ENCODE data around the gene SH3RF3.

The SH3RF3 gene

DNA sequence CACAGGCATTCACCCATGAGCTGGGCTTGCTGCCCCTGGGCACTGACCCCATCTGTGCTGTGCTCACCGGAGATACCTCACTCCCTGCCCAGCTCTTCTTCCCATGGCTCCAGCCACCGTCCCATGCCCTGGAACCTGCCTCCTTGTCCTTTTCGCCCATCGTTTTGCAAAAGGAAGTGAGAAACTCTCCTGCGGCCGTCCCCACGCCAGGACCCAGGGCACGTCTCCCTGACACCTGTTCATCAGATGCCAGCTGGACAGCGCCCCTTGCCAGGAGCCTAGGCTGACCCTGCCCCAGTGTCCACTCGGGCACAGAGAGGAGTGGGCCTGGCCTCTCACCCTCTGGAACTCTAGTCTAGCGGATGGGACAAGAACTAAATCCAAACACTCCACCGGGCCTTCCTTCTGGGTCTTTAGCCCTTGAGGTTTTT is 246.1 kb downstream of the SH3RF3 start:
- TF ChIP-seq, protein P1, sequence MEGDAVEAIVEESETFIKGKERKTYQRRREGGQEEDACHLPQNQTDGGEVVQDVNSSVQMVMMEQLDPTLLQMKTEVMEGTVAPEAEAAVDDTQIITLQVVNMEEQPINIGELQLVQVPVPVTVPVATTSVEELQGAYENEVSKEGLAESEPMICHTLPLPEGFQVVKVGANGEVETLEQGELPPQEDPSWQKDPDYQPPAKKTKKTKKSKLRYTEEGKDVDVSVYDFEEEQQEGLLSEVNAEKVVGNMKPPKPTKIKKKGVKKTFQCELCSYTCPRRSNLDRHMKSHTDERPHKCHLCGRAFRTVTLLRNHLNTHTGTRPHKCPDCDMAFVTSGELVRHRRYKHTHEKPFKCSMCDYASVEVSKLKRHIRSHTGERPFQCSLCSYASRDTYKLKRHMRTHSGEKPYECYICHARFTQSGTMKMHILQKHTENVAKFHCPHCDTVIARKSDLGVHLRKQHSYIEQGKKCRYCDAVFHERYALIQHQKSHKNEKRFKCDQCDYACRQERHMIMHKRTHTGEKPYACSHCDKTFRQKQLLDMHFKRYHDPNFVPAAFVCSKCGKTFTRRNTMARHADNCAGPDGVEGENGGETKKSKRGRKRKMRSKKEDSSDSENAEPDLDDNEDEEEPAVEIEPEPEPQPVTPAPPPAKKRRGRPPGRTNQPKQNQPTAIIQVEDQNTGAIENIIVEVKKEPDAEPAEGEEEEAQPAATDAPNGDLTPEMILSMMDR (IDR thresholded peaks at IDR 0.05; ENCODE audit: low read depth, low read length, missing control alignments), result no peak
- DNase-seq (ENCODE audit: low read depth), result no peak
- no peak overlapping the region for H3K4me3 ChIP-seq (ENCODE audit: low read depth, low read length)

DNA sequence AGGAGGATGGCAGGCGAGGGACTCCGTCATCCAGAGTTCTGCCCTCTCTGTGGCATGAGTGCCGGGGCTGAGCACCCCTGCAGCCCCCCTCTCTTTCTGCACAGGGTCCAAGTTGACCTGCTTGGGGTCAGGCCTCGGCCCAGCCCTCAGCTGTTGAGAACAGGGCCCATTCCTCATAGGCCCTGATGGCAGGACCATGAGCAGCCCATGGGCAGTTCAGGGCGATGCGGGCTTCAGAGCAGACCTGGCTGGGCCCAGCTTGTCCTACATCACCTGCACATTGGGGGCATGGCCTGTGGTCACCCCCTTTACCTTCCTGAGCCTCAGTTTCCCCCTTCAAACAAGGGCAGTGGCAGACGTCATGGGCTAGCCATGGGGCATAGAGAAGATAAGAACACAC is 246.7 kb downstream of the SH3RF3 start:
- no peak overlapping the region for H3K4me3 ChIP-seq (ENCODE audit: low read depth, low read length)
- DNase-seq (ENCODE audit: low read depth), result no peak
- TF ChIP-seq, protein P1 (IDR thresholded peaks at IDR 0.05; ENCODE audit: low read depth, low read length, missing control alignments), result no peak

DNA sequence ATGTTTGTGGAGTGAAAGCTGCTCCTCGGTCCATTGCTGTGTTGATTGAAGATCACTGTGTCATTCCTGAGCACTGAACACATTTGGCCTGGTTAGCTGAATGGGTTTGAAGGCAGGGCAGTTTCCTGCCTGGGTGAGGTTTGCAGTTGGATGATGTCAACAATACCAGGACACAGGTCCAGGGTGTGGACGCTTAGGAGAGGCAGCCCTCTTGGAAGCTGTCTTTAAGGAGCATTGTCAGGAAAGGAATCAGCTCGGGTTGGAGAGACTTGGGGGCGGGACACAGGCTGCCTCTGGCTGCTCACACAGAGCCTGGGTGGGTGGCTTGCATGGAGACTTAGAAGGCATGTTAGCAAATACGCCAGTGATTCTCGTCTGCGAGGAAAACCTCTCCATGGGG is 247.1 kb downstream of the SH3RF3 start:
- H3K4me3 ChIP-seq (ENCODE audit: low read depth, low read length), result no peak overlapping the region
- DNase-seq (ENCODE audit: low read depth), result no peak
- TF ChIP-seq, protein P1 (IDR thresholded peaks at IDR 0.05; ENCODE audit: low read depth, low read length, missing control alignments), result no peak

DNA sequence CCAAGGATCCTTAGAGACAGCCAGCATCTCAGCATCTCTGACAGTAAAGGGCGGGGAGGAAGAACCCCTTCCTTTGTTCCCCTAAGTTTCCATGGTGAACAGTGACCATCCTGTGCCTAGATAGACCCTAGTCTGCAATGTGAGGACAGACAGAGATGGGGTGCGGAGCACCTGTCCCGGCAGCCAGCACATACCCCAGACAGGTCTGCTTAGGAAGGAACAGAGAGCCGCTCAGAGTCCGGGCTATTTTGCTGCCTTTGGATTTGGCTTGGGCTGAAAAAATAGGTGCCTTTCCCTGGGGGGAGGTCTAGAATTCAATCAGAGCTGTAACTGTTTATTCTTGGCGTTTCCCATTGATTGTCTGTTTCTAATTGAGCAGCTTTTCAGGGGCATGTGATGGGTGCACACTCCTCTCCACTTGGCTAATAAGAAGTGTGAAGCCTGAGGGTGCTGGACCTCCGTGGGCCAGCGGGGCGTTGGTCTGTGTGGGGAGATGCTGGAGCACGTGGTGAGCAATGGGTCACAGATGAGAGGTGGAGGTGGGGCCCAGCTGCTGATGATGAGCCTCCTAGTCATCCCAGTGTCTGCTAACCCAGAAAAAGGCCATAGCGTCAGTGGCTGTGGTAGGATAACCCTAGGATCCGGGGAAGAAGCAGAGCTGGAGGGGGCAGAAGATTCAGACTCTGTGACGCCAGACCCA is 247.9 kb downstream of the SH3RF3 start:
- TF ChIP-seq, protein P1 (IDR thresholded peaks at IDR 0.05; ENCODE audit: low read depth, low read length, missing control alignments), result no peak
- no peak for DNase-seq (ENCODE audit: low read depth)
- H3K4me3 ChIP-seq (ENCODE audit: low read depth, low read length), result no peak overlapping the region

DNA sequence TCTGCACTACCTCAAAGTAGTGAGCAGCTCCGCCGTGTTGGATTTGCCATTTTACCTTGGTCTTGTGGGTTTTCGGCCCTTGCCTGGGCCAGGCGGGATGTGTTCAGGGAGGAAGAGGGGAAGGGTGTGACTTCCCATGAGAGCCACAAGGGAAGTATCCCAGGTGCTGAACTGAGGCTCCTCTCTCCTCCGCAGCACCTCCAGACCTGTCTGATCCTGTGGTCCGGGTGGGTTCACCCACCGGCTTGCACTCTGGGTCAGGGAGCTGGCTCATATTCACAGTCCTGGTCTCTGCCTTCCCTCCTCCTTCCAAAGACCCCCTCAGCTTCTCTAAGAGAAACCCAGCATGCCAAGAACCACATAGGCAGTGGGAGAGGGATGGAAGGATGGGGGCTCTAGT is 249.0 kb downstream of the SH3RF3 start:
- DNase-seq (ENCODE audit: low read depth), result no peak
- TF ChIP-seq, protein P1 (IDR thresholded peaks at IDR 0.05; ENCODE audit: low read depth, low read length, missing control alignments), result no peak

DNA sequence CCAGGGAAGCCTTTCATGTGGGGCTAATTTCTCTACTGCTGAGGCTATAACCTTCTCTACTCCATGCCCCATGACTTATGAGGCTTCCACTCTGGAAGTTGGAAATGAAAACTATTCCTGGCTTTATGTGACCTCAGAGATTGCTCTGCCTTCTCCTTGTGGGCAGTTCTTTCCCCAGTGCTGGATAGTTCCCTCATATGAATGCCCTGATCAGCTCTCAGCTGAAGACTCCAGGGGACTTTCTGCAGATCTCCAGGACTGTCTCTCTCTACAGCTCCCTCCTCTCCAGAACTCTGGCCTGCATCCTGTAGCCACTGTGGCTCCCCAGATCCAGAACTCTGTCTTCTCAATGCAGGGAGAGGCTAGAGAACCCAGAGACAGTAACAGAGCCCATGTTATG is 249.7 kb downstream of the SH3RF3 start:
- no peak overlapping the region for H3K4me3 ChIP-seq (ENCODE audit: low read depth, low read length)
- DNase-seq (ENCODE audit: low read depth), result no peak
- TF ChIP-seq, protein P1 (IDR thresholded peaks at IDR 0.05; ENCODE audit: low read depth, low read length, missing control alignments), result no peak

More for the DNA sequence above, 249.0 kb downstream of the SH3RF3 start:
- no peak overlapping the region for H3K4me3 ChIP-seq (ENCODE audit: low read depth, low read length)

DNA sequence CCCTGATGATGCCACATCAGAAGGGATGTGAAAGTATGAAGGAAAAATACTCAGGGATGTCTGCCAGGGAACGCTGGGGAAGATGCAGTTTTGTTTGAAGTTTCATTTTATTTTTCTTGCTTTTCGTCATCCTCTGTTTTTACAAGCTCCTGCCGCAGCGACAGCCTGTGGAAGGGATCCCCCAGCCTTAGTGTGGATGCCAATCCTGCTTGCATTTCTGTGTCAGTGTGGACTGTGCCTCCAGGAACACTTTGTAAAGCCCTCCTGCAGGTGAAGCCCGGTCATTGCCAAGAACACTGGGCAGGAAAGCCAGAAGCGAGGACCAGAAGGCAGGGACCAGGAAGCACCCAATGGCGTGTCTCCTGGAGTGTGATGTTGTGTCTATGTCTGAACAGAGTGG is 250.5 kb downstream of the SH3RF3 start:
- no peak overlapping the region for H3K4me3 ChIP-seq (ENCODE audit: low read depth, low read length)
- TF ChIP-seq, protein P1 (IDR thresholded peaks at IDR 0.05; ENCODE audit: low read depth, low read length, missing control alignments), result no peak

More for the DNA sequence above, 250.5 kb downstream of the SH3RF3 start:
- no peak for DNase-seq (ENCODE audit: low read depth)
